ENCODE results near the gene PFN4. TPM values are rescaled to one million over a fixed set of nuclear protein-coding genes. Genes with fewer than 3 reads are reported as not detected.

The PFN4 gene
- total and polyA plus RNA-seq, 9 of the 15 experiments (the other 6 are each of a cell fraction or from before 2014, with no cell fraction given): 0.07 to 0.54 (median 0.31) TPM; not detected in 2

DNA sequence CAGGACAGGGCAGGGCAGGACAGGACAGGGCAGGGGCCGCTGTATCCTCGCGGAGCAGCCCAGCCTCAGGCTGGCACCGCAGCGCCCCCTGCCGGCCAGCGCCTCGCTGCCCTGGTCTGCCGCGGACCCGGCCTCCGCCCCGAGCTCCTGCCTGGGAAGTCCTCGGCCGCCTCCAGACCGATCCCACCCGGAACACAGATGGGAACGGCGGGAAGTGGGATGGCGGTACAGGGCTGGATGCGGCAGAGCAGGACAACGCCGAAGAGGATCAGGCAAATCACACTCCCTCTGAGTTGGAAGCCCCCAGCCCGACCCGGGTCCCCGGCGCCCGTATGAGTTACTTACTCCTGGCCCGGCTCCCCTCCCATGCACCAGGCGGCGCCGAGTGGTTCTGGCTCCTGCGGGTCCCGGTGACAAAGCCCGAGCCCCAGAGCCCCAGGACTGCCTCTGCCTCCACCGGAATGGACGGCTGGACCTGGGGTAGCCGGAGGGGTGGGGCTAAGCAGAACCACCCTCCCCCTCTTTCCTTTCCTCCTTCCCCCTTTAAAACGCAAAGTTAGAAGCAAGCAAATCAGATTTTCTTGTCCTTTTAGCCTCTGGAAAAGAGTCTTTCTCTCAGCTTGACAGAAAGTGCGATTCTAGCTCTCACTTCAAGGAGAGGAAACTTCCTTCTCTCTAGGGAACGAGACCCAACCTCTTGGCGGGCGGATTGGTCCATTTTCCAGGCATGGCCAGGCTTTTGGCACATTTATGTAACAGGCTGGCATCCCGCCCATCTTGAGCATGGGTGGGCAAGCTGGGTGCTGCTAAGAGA, 38.5 kb downstream of the PFN4 start, which contains the start of gene TP53I3 (continued):
- TF ChIP-seq ZNF76 (CRISPR knock-in tag; IDR thresholded peaks at IDR 0.05; ENCODE audit: borderline replicate concordance) (no peak), ZKSCAN1 (IDR thresholded peaks at IDR 0.05; ENCODE audit: low read depth, low read length) (0 out of 2 replicates have a peak, but pooled peaks have one; percentile 16), ATF1 (CRISPR knock-in tag; IDR thresholded peaks at IDR 0.05) (no peak), ATF1 (tag; IDR thresholded peaks at IDR 0.05) (peak; percentile 67), KDM2B (CRISPR knock-in tag; IDR thresholded peaks at IDR 0.05) (no peak), MEF2A (IDR thresholded peaks at IDR 0.05; ENCODE audit: control insufficient read depth, low read depth, low read length) (no peak), MAZ (CRISPR knock-in tag; conservative IDR thresholded peaks at IDR 0.05 in 1 of 2, IDR thresholded peaks at IDR 0.05 in 1 of 2) (peak; percentile 84 to 90), CTBP1 (IDR thresholded peaks at IDR 0.05; ENCODE audit: borderline replicate concordance) (peak; percentile 87), ATF7 (IDR thresholded peaks at IDR 0.05) (0 out of 2 replicates have a peak, but pooled peaks have one; percentile 58), ZNF3 (CRISPR knock-in tag; IDR thresholded peaks at IDR 0.05) (no peak)
- TF ChIP-seq, protein P1, sequence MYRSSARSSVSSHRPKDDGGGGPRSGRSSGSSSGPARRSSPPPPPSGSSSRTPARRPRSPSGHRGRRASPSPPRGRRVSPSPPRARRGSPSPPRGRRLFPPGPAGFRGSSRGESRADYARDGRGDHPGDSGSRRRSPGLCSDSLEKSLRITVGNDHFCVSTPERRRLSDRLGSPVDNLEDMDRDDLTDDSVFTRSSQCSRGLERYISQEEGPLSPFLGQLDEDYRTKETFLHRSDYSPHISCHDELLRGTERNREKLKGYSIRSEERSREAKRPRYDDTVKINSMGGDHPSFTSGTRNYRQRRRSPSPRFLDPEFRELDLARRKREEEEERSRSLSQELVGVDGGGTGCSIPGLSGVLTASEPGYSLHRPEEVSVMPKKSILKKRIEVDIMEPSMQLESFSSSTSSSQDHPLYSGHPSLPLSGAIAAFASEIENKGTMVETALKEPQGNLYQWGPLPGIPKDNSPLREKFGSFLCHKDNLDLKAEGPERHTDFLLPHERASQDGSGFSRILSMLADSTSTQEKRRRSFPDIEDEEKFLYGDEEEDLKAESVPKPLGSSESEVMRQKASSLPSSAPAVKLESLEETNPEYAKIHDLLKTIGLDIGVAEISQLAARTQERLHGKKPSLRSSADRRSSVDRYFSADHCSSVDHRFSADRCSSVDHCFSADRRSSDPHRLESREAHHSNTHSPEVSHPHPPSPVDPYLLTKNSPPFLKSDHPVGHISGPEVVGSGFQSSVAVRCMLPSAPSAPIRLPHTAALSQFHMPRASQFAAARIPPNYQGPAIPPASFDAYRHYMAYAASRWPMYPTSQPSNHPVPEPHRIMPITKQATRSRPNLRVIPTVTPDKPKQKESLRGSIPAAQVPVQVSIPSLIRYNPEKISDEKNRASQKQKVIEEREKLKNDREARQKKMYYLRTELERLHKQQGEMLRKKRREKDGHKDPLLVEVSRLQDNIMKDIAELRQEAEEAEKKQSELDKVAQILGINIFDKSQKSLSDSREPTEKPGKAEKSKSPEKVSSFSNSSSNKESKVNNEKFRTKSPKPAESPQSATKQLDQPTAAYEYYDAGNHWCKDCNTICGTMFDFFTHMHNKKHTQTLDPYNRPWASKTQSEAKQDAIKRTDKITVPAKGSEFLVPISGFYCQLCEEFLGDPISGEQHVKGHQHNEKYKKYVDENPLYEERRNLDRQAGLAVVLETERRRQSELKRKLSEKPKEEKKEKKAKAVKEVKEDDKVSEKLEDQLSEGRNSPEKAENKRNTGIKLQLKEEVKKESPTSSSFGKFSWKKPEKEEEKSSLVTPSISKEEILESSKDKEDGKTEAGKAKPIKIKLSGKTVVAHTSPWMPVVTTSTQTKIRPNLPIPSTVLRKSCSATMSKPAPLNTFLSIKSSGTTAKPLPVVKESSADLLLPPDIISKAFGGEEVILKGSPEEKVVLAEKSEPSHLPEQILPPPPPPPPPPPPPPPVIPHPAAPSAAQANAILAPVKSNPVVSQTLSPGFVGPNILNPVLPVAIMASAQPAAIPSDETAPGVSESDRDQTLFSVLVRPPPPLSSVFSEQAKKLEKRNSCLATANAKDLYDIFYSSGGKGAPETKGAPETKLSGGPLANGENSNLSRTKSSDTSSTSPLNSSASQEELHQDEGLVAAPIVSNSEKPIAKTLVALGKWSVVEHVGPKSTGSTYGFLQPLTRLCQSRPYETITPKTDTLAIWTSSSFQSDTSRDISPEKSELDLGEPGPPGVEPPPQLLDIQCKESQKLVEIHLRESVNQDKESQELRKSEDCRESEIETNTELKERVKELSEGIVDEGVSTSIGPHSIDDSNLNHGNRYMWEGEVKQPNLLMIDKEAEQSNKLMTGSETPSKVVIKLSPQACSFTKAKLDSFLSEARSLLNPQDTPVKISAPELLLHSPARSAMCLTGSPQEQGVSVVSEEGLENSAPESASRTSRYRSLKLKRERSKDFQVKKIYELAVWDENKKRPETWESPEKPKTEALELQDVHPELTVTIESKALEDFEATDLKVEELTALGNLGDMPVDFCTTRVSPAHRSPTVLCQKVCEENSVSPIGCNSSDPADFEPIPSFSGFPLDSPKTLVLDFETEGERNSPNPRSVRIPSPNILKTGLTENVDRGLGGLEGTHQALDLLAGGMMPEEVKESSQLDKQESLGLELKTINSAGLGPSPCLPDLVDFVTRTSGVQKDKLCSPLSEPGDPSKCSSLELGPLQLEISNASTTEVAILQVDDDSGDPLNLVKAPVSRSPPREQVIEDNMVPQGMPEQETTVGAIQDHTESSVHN (IDR thresholded peaks at IDR 0.05; ENCODE audit: borderline replicate concordance in 1 of 2, low read depth in 1 of 2): no peak
- TF ChIP-seq, protein P2, sequence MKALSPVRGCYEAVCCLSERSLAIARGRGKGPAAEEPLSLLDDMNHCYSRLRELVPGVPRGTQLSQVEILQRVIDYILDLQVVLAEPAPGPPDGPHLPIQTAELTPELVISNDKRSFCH (CRISPR knock-in tag; IDR thresholded peaks at IDR 0.05): no peak
- TF ChIP-seq, protein P2 (tag; IDR thresholded peaks at IDR 0.05): peak; percentile 49; the same call in 1 of the 2 replicates
- TF ChIP-seq, protein P3, sequence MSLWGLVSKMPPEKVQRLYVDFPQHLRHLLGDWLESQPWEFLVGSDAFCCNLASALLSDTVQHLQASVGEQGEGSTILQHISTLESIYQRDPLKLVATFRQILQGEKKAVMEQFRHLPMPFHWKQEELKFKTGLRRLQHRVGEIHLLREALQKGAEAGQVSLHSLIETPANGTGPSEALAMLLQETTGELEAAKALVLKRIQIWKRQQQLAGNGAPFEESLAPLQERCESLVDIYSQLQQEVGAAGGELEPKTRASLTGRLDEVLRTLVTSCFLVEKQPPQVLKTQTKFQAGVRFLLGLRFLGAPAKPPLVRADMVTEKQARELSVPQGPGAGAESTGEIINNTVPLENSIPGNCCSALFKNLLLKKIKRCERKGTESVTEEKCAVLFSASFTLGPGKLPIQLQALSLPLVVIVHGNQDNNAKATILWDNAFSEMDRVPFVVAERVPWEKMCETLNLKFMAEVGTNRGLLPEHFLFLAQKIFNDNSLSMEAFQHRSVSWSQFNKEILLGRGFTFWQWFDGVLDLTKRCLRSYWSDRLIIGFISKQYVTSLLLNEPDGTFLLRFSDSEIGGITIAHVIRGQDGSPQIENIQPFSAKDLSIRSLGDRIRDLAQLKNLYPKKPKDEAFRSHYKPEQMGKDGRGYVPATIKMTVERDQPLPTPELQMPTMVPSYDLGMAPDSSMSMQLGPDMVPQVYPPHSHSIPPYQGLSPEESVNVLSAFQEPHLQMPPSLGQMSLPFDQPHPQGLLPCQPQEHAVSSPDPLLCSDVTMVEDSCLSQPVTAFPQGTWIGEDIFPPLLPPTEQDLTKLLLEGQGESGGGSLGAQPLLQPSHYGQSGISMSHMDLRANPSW (CRISPR knock-in tag; IDR thresholded peaks at IDR 0.05): no peak
